DND-41 (cell line): ENCODE measurements around the gene PRXL2B.

Experiments
- ATAC-seq: fragments of 200-7000 bp; cut with Tn5 transposase; 3 replicates; pipeline ENCODE4 v1.9.1; 2021; ENCODE audit warnings: low read depth; ENCODE audit not compliant: insufficient read depth
- DNase-seq: peaks from one replicate; pipeline ENCODE4 v3.0.0-alpha.2; 2020
- H2AFZ ChIP-seq: 2 replicates; pipeline ENCODE4 v1.6.0; 2012; ENCODE audit warnings: low read depth, low read length
- H3K27ac ChIP-seq: 2 replicates; pipeline ENCODE4 v1.5.1; 2012; ENCODE audit warnings: low read length, inconsistent platforms
- H3K27me3 ChIP-seq: fragments of 200-600 bp; sonication (generic); 2 replicates; pipeline ENCODE4 v1.6.0; 2012; ENCODE audit warnings: low read length, mild to moderate bottlenecking, inconsistent platforms; ENCODE audit not compliant: insufficient read depth, poor library complexity
- H3K36me3 ChIP-seq: 2 replicates; pipeline ENCODE4 v1.5.1; 2012; ENCODE audit warnings: low read length, inconsistent platforms; ENCODE audit not compliant: insufficient read depth
- H3K4me1 ChIP-seq: 2 replicates; pipeline ENCODE4 v1.5.1; 2012; ENCODE audit warnings: mild to moderate bottlenecking, low read length; ENCODE audit not compliant: insufficient read depth
- H3K4me2 ChIP-seq: 2 replicates; pipeline ENCODE4 v1.6.0; 2012; ENCODE audit warnings: mild to moderate bottlenecking, moderate library complexity, low read length, inconsistent platforms; ENCODE audit not compliant: insufficient read depth
- H3K4me3 ChIP-seq, 2 experiments: fragments of 200-600 bp in 1 of 2; shearing (Covaris generic) in 1 of 2; 2 replicates each; pipeline ENCODE4 v1.5.1; 2012 to 2016; ENCODE audit warnings: inconsistent platforms in 2 of 2, low read length in 2 of 2, mild to moderate bottlenecking in 2 of 2, low read depth in 1 of 2, moderate library complexity in 1 of 2
- H3K79me2 ChIP-seq: 2 replicates; pipeline ENCODE4 v1.6.0; 2012; ENCODE audit warnings: low read length, inconsistent platforms; ENCODE audit not compliant: insufficient read depth
- H3K9ac ChIP-seq: 2 replicates; pipeline ENCODE4 v1.6.0; 2012; ENCODE audit warnings: low read depth, mild to moderate bottlenecking, inconsistent platforms, low read length, moderate library complexity
- H3K9me3 ChIP-seq: 2 replicates; pipeline ENCODE4 v1.5.1; 2012; ENCODE audit warnings: low read length, moderate library complexity, mild to moderate bottlenecking, inconsistent platforms; ENCODE audit not compliant: insufficient read depth, severe bottlenecking
- H4K20me1 ChIP-seq: 2 replicates; pipeline ENCODE4 v1.6.0; 2012; ENCODE audit warnings: low read length; ENCODE audit not compliant: insufficient read depth
- CTCF ChIP-seq: IDR thresholded peaks from 2 replicates; pipeline ENCODE4 v1.5.1; 2012; ENCODE audit warnings: borderline replicate concordance, low read length, moderate library complexity, mild to moderate bottlenecking; ENCODE audit not compliant: poor library complexity, severe bottlenecking; ENCODE audit errors: extremely low read depth
- EZH2 ChIP-seq: IDR thresholded peaks from 3 replicates; pipeline ENCODE4 v1.6.1; 2012; ENCODE audit warnings: borderline replicate concordance, low read depth, mild to moderate bottlenecking, moderate library complexity, low read length, inconsistent platforms; ENCODE audit not compliant: severe bottlenecking

PRXL2B gene

GRCh38 chr1:2629627-2630497, 43.3 kb downstream of the PRXL2B start:
- ATAC-seq (no peak), DNase-seq (no peak)
- no peak overlapping the region for H2AFZ ChIP-seq
- H3K36me3 ChIP-seq: no peaks in the 10 kb centered on the region
- no peaks in the 10 kb centered on the region for H3K27me3 ChIP-seq
- TF ChIP-seq CTCF: no peak
- no peak for TF ChIP-seq EZH2
- H3K9ac ChIP-seq: no peak overlapping the region
- peaks cover 5% of the 10 kb centered on the region for H3K9me3 ChIP-seq
- no peak overlapping the region for H3K4me2 ChIP-seq
- H3K79me2 ChIP-seq: no peaks in the 10 kb centered on the region
- H4K20me1 ChIP-seq: no peaks in the 10 kb centered on the region
- H3K4me3 ChIP-seq: no peak overlapping the region
- no peak overlapping the region for H3K27ac ChIP-seq
- no peaks in the 10 kb centered on the region for H3K4me1 ChIP-seq

GRCh38 chr1:2630498-2631135, 44.0 kb downstream of the PRXL2B start:
- H3K4me2 ChIP-seq: no peak overlapping the region
- H4K20me1 ChIP-seq: no peaks in the 10 kb centered on the region
- no peaks in the 10 kb centered on the region for H3K36me3 ChIP-seq
- no peak overlapping the region for H3K9ac ChIP-seq
- no peak overlapping the region for H3K4me3 ChIP-seq
- ATAC-seq (no peak), DNase-seq (no peak)
- no peak overlapping the region for H2AFZ ChIP-seq
- no peak overlapping the region for H3K27ac ChIP-seq
- peaks cover 5% of the 10 kb centered on the region for H3K9me3 ChIP-seq
- no peaks in the 10 kb centered on the region for H3K27me3 ChIP-seq
- no peaks in the 10 kb centered on the region for H3K79me2 ChIP-seq
- H3K4me1 ChIP-seq: no peaks in the 10 kb centered on the region
- TF ChIP-seq EZH2 (no peak), CTCF (no peak)

GRCh38 chr1:2631136-2632050, 44.8 kb downstream of the PRXL2B start:
- no peak overlapping the region for H2AFZ ChIP-seq
- H3K9ac ChIP-seq: no peak overlapping the region
- DNase-seq (no peak), ATAC-seq (no peak)
- H3K4me3 ChIP-seq: no peak overlapping the region
- H3K27ac ChIP-seq: no peak overlapping the region
- peaks cover 9% of the 10 kb centered on the region for H3K9me3 ChIP-seq
- no peaks in the 10 kb centered on the region for H3K36me3 ChIP-seq
- TF ChIP-seq CTCF: no peak
- TF ChIP-seq EZH2: no peak
- H3K79me2 ChIP-seq: no peaks in the 10 kb centered on the region
- no peaks in the 10 kb centered on the region for H4K20me1 ChIP-seq
- no peaks in the 10 kb centered on the region for H3K27me3 ChIP-seq
- no peaks in the 10 kb centered on the region for H3K4me1 ChIP-seq
- H3K4me2 ChIP-seq: no peak overlapping the region
